Stomach smooth muscle (tissue), 2 donors: Measurements from ENCODE around the gene EPHA7.

ENCODE experiments used
- H3K27ac ChIP-seq: one replicate; pipeline ENCODE4 v1.7.0; 2013; ENCODE audit warnings: mild to moderate bottlenecking, low read length, inconsistent platforms
- H3K27me3 ChIP-seq, 2 donors: one replicate each; pipeline ENCODE4 v1.7.0; 2013; ENCODE audit warnings: low read length in 2 of 2; ENCODE audit not compliant: insufficient read depth in 2 of 2, control insufficient read depth in 1 of 2
- H3K36me3 ChIP-seq, 2 donors: one replicate each; pipeline ENCODE4 v1.7.0; 2013; ENCODE audit warnings: low read length in 2 of 2; ENCODE audit not compliant: control insufficient read depth in 2 of 2, insufficient read depth in 2 of 2
- H3K4me1 ChIP-seq: one replicate; pipeline ENCODE4 v1.7.0; 2013; ENCODE audit warnings: low read length; ENCODE audit not compliant: control insufficient read depth, insufficient read depth
- H3K4me3 ChIP-seq, 2 donors: one replicate each; pipeline ENCODE4 v1.7.0; 2013; ENCODE audit warnings: low read length in 2 of 2
- H3K9ac ChIP-seq, 2 donors: one replicate each; pipeline ENCODE4 v1.7.0; 2013; ENCODE audit warnings: low read length in 2 of 2, mild to moderate bottlenecking in 1 of 2
- H3K9me3 ChIP-seq, 2 donors: one replicate each; pipeline ENCODE4 v1.7.0; 2013; ENCODE audit warnings: low read length in 2 of 2; ENCODE audit not compliant: control insufficient read depth in 2 of 2
- donor health status: healthy.
- donor health status: Pancreatic carcinoma.

EPHA7 gene

GRCh38 chr6:93259332-93259731 is 160.0 kb downstream of the EPHA7 start:
- Histone ChIP-seq H3K9me3 (no peaks in the 10 kb centered on the region), H3K27ac (no peak overlapping the region), H3K9ac (no peak overlapping the region), H3K4me1 (no peaks in the 10 kb centered on the region), H3K27me3 (no peaks in the 10 kb centered on the region), H3K4me3 (no peak overlapping the region), H3K36me3 (peaks cover 4 to 8% of the 10 kb centered on the region in 2 donors)

GRCh38 chr6:93252930-93253329 is 166.4 kb downstream of the EPHA7 start:
- H3K9ac ChIP-seq, result no peak overlapping the region
- H3K4me3 ChIP-seq, result no peak overlapping the region
- no peaks in the 10 kb centered on the region for H3K4me1 ChIP-seq
- H3K27me3 ChIP-seq, result no peaks in the 10 kb centered on the region
- H3K27ac ChIP-seq, result no peak overlapping the region
- H3K9me3 ChIP-seq, result no peaks in the 10 kb centered on the region
- peaks cover 4% of the 10 kb centered on the region in 2 donors for H3K36me3 ChIP-seq

GRCh38 chr6:93248631-93249030 is 170.7 kb downstream of the EPHA7 start:
- Histone ChIP-seq H3K4me3 (no peak overlapping the region), H3K9ac (no peak overlapping the region), H3K27ac (no peak overlapping the region), H3K4me1 (no peaks in the 10 kb centered on the region), H3K9me3 (no peaks in the 10 kb centered on the region), H3K27me3 (no peaks in the 10 kb centered on the region), H3K36me3 (peaks cover 2 to 3% of the 10 kb centered on the region in 2 donors)

- Histone ChIP-seq H3K4me3 (no peak overlapping the region), H3K4me1 (no peaks in the 10 kb centered on the region), H3K9me3 (no peaks in the 10 kb centered on the region), H3K27ac (no peak overlapping the region), H3K27me3 (no peaks in the 10 kb centered on the region), H3K36me3 (peaks cover 4 to 6% of the 10 kb centered on the region in 2 donors), H3K9ac (no peak overlapping the region)
Observed at GRCh38 chr6:93243231-93243778, 176.1 kb downstream of the EPHA7 start.

GRCh38 chr6:93242049-93242448 is 177.3 kb downstream of the EPHA7 start:
- Histone ChIP-seq H3K9ac (no peak overlapping the region), H3K4me1 (no peaks in the 10 kb centered on the region), H3K9me3 (no peaks in the 10 kb centered on the region), H3K36me3 (peaks cover 4 to 6% of the 10 kb centered on the region in 2 donors), H3K27ac (no peak overlapping the region), H3K27me3 (no peaks in the 10 kb centered on the region), H3K4me3 (no peak overlapping the region)

- Histone ChIP-seq H3K27ac (no peak overlapping the region), H3K4me3 (no peak overlapping the region), H3K27me3 (no peaks in the 10 kb centered on the region), H3K9ac (no peak overlapping the region), H3K36me3 (peaks cover 2 to 3% of the 10 kb centered on the region in 2 donors), H3K4me1 (no peaks in the 10 kb centered on the region), H3K9me3 (no peaks in the 10 kb centered on the region)
Observed at GRCh38 chr6:93238632-93239031, 180.7 kb downstream of the EPHA7 start.

GRCh38 chr6:93235775-93236174 is 183.6 kb downstream of the EPHA7 start:
- Histone ChIP-seq H3K36me3 (no peaks in the 10 kb centered on the region), H3K27me3 (no peaks in the 10 kb centered on the region), H3K27ac (no peak overlapping the region), H3K9ac (no peak overlapping the region), H3K4me3 (no peak overlapping the region), H3K4me1 (no peaks in the 10 kb centered on the region), H3K9me3 (no peaks in the 10 kb centered on the region)

- Histone ChIP-seq H3K36me3 (no peaks in the 10 kb centered on the region), H3K27me3 (no peaks in the 10 kb centered on the region), H3K4me1 (no peaks in the 10 kb centered on the region), H3K9me3 (no peaks in the 10 kb centered on the region), H3K9ac (no peak overlapping the region), H3K4me3 (no peak overlapping the region), H3K27ac (no peak overlapping the region)
Observed at GRCh38 chr6:93226822-93227221, 192.5 kb downstream of the EPHA7 start.

- no peak overlapping the region for H3K4me3 ChIP-seq
- no peaks in the 10 kb centered on the region for H3K27me3 ChIP-seq
- H3K36me3 ChIP-seq, result no peaks in the 10 kb centered on the region
- no peaks in the 10 kb centered on the region for H3K9me3 ChIP-seq
- H3K9ac ChIP-seq, result no peak overlapping the region
- no peak overlapping the region for H3K27ac ChIP-seq
- no peaks in the 10 kb centered on the region for H3K4me1 ChIP-seq
Observed at GRCh38 chr6:93222071-93222851, 197.1 kb downstream of the EPHA7 start.

- H3K4me3 ChIP-seq, result no peak overlapping the region
- H3K27me3 ChIP-seq, result no peaks in the 10 kb centered on the region
- H3K4me1 ChIP-seq, result no peaks in the 10 kb centered on the region
- H3K9ac ChIP-seq, result no peak overlapping the region
- no peaks in the 10 kb centered on the region for H3K36me3 ChIP-seq
- no peaks in the 10 kb centered on the region for H3K9me3 ChIP-seq
- no peak overlapping the region for H3K27ac ChIP-seq
Observed at GRCh38 chr6:93219447-93219846, 199.9 kb downstream of the EPHA7 start.

GRCh38 chr6:93218096-93218495 is 201.3 kb downstream of the EPHA7 start:
- no peaks in the 10 kb centered on the region for H3K27me3 ChIP-seq
- no peak overlapping the region for H3K27ac ChIP-seq

More at GRCh38 chr6:93218096-93218495, 201.3 kb downstream of the EPHA7 start:
- H3K4me3 ChIP-seq, result no peak overlapping the region
- no peaks in the 10 kb centered on the region for H3K9me3 ChIP-seq
- no peaks in the 10 kb centered on the region for H3K36me3 ChIP-seq
- H3K4me1 ChIP-seq, result no peaks in the 10 kb centered on the region
- H3K9ac ChIP-seq, result no peak overlapping the region
